H9 (cell line): ENCODE data around the gene TJP2. TPM values are rescaled to one million over a fixed set of nuclear protein-coding genes. Genes with fewer than 3 reads are reported as not detected.

ENCODE experiments used
- DNase-seq: peaks from one replicate; pipeline ENCODE4 v3.0.0-alpha.2; 2017
- H2AFZ ChIP-seq: one replicate; pipeline ENCODE4 v1.6.1; 2013; ENCODE audit warnings: mild to moderate bottlenecking, low read length, control low read depth, moderate library complexity
- H2AK5ac ChIP-seq: 2 replicates; pipeline ENCODE4 v1.6.1; 2013; ENCODE audit warnings: low read length, control low read depth, mixed read lengths; ENCODE audit not compliant: insufficient read length
- H2BK120ac ChIP-seq: one replicate; pipeline ENCODE4 v1.6.1; 2013; ENCODE audit warnings: low read depth, mild to moderate bottlenecking, low read length, control low read depth, inconsistent platforms; ENCODE audit not compliant: poor library complexity, severe bottlenecking
- H2BK12ac ChIP-seq: 2 replicates; pipeline ENCODE4 v1.6.1; 2013; ENCODE audit warnings: low read length, control low read depth, mixed read lengths, low read depth; ENCODE audit not compliant: insufficient read length
- H2BK15ac ChIP-seq: 2 replicates; pipeline ENCODE4 v1.6.1; 2013; ENCODE audit warnings: low read depth, low read length, control low read depth
- H2BK20ac ChIP-seq: one replicate; pipeline ENCODE4 v1.6.1; 2013; ENCODE audit warnings: low read depth, mild to moderate bottlenecking, low read length, control low read depth, inconsistent platforms; ENCODE audit not compliant: poor library complexity, severe bottlenecking
- H2BK5ac ChIP-seq: 2 replicates; pipeline ENCODE4 v1.6.1; 2013; ENCODE audit warnings: low read length, control low read depth, mixed read lengths; ENCODE audit not compliant: insufficient read length
- H3K14ac ChIP-seq: 2 replicates; pipeline ENCODE4 v1.6.1; 2013; ENCODE audit warnings: low read length, control low read depth; ENCODE audit not compliant: insufficient read depth
- H3K18ac ChIP-seq: 2 replicates; pipeline ENCODE4 v1.6.1; 2013; ENCODE audit warnings: low read depth, mild to moderate bottlenecking, mixed read lengths, low read length, control low read depth; ENCODE audit not compliant: insufficient read length
- H3K23ac ChIP-seq: 2 replicates; pipeline ENCODE4 v1.6.1; 2013; ENCODE audit warnings: low read length, control low read depth, mixed read lengths, low read depth; ENCODE audit not compliant: insufficient read length
- H3K23me2 ChIP-seq: 2 replicates; pipeline ENCODE4 v1.6.1; 2013; ENCODE audit warnings: low read depth, mild to moderate bottlenecking, mixed read lengths, low read length, control low read depth; ENCODE audit not compliant: insufficient read length, poor library complexity, severe bottlenecking
- H3K27ac ChIP-seq: 2 replicates; pipeline ENCODE4 v1.5.1; 2013; ENCODE audit warnings: low read length, control low read depth, mixed read lengths, low read depth; ENCODE audit not compliant: insufficient read length
- H3K27me3 ChIP-seq: 2 replicates; pipeline ENCODE4 v1.6.1; 2013; ENCODE audit warnings: low read length, control low read depth, inconsistent platforms; ENCODE audit not compliant: insufficient read depth
- H3K4ac ChIP-seq: 2 replicates; pipeline ENCODE4 v1.6.1; 2013; ENCODE audit warnings: low read depth, mild to moderate bottlenecking, control low read depth, inconsistent platforms, low read length, moderate library complexity
- H3K4me1 ChIP-seq: 2 replicates; pipeline ENCODE4 v1.6.1; 2013; ENCODE audit warnings: low read length, control low read depth, inconsistent platforms; ENCODE audit not compliant: insufficient read depth
- H3K4me2 ChIP-seq: 2 replicates; pipeline ENCODE4 v1.6.1; 2013; ENCODE audit warnings: low read length, control low read depth, mixed read lengths; ENCODE audit not compliant: insufficient read length, insufficient read depth
- H3K56ac ChIP-seq: 2 replicates; pipeline ENCODE4 v1.6.1; 2013; ENCODE audit warnings: low read depth, mild to moderate bottlenecking, mixed read lengths, low read length, control low read depth; ENCODE audit not compliant: insufficient read length
- H3K79me1 ChIP-seq: 2 replicates; pipeline ENCODE4 v1.6.1; 2013; ENCODE audit warnings: low read depth, mild to moderate bottlenecking, moderate library complexity, low read length, control low read depth, inconsistent platforms; ENCODE audit not compliant: insufficient read depth, poor library complexity, severe bottlenecking
- H3K79me2 ChIP-seq: 2 replicates; pipeline ENCODE4 v1.6.1; 2013; ENCODE audit warnings: low read length, control low read depth, inconsistent platforms; ENCODE audit not compliant: insufficient read depth
- H3K9ac ChIP-seq: 2 replicates; pipeline ENCODE4 v1.6.1; 2013; ENCODE audit warnings: low read length, control low read depth, mixed read lengths; ENCODE audit not compliant: insufficient read length; ENCODE audit errors: extremely low read depth
- H3K9me3 ChIP-seq: one replicate; pipeline ENCODE4 v1.6.1; 2013; ENCODE audit warnings: low read depth, low read length, inconsistent platforms; ENCODE audit not compliant: control insufficient read depth
- H3T11ph ChIP-seq: one replicate; pipeline ENCODE4 v1.6.1; 2013; ENCODE audit warnings: mild to moderate bottlenecking, low read length, control low read depth, inconsistent platforms
- H4K20me1 ChIP-seq: one replicate; pipeline ENCODE4 v1.6.1; 2013; ENCODE audit not compliant: control insufficient read depth, insufficient read length, insufficient read depth
- H4K5ac ChIP-seq: 2 replicates; pipeline ENCODE4 v1.6.1; 2013; ENCODE audit warnings: low read depth, mild to moderate bottlenecking, mixed read lengths, low read length, control low read depth; ENCODE audit not compliant: insufficient read length
- H4K8ac ChIP-seq: replicated peaks from 2 replicates; pipeline ENCODE4 v1.6.1; 2013; ENCODE audit warnings: low read length, control low read depth, mixed read lengths, low read depth; ENCODE audit not compliant: insufficient read length
- H4K91ac ChIP-seq: 2 replicates; pipeline ENCODE4 v1.6.1; 2013; ENCODE audit warnings: low read depth, mild to moderate bottlenecking, moderate library complexity, mixed read lengths, low read length, control low read depth; ENCODE audit not compliant: insufficient read length
- H3K27ac Mint-ChIP-seq, 3 experiments: 2 replicates in 2 of 3; 3 replicates in 1 of 3; pipeline ENCODE4 v1.8.0; 2020 to 2021; ENCODE audit warnings: mixed read lengths in 3 of 3, mild to moderate bottlenecking in 1 of 3, moderate library complexity in 1 of 3
- H3K27me3 Mint-ChIP-seq: 2 replicates; pipeline ENCODE4 v1.8.0; 2021; ENCODE audit warnings: low read depth, mild to moderate bottlenecking, moderate library complexity, mixed read lengths
- H3K36me3 Mint-ChIP-seq, 3 experiments: 2 replicates in 2 of 3; 3 replicates in 1 of 3; pipeline ENCODE4 v1.8.0; 2020 to 2021; ENCODE audit warnings: low read depth in 3 of 3, mixed read lengths in 3 of 3; ENCODE audit not compliant: insufficient read depth in 1 of 3
- H3K4me1 Mint-ChIP-seq, 2 experiments: 2 replicates each; pipeline ENCODE4 v1.8.0; 2020; ENCODE audit warnings: mixed read lengths in 2 of 2
- H3K4me3 Mint-ChIP-seq, 2 experiments: 2 replicates in 1 of 2; 3 replicates in 1 of 2; pipeline ENCODE4 v1.8.0; 2020 to 2021; ENCODE audit warnings: mild to moderate bottlenecking in 2 of 2, mixed read lengths in 2 of 2, moderate library complexity in 1 of 2
- H3K9me3 Mint-ChIP-seq, 2 experiments: 2 replicates in 1 of 2; 3 replicates in 1 of 2; pipeline ENCODE4 v1.8.0; 2020; ENCODE audit warnings: mild to moderate bottlenecking in 2 of 2, mixed read lengths in 2 of 2, moderate library complexity in 1 of 2
- WGBS: extraction: QIAGEN DNeasy Blood & Tissue Kit; methylation state at CpG from one replicate; pipeline ENCODE4 v1.1.7; 2013; ENCODE audit warnings: missing lambda C conversion rate, low lambda C conversion rate, mixed read lengths; ENCODE audit not compliant: insufficient read length; ENCODE audit errors: extremely low coverage; 5-methylcytosine and 5-hydroxymethylcytosine counted together
- total RNA-seq: library from RNA; stranded (reverse); gene quantifications from 2 replicates; pipeline ENCODE4 v1.2.1, GENCODE V29; 2021
- TF ChIP-seq, protein P1 (sequence below): fragments of 200-600 bp; sonication (generic); conservative IDR thresholded peaks from 3 replicates; pipeline ENCODE4 v1.8.0; 2021; ENCODE audit warnings: antibody characterized with exemption, mild to moderate bottlenecking

TJP2 gene
- total RNA-seq, 1 experiment from 2014 or later: 130 TPM

DNA sequence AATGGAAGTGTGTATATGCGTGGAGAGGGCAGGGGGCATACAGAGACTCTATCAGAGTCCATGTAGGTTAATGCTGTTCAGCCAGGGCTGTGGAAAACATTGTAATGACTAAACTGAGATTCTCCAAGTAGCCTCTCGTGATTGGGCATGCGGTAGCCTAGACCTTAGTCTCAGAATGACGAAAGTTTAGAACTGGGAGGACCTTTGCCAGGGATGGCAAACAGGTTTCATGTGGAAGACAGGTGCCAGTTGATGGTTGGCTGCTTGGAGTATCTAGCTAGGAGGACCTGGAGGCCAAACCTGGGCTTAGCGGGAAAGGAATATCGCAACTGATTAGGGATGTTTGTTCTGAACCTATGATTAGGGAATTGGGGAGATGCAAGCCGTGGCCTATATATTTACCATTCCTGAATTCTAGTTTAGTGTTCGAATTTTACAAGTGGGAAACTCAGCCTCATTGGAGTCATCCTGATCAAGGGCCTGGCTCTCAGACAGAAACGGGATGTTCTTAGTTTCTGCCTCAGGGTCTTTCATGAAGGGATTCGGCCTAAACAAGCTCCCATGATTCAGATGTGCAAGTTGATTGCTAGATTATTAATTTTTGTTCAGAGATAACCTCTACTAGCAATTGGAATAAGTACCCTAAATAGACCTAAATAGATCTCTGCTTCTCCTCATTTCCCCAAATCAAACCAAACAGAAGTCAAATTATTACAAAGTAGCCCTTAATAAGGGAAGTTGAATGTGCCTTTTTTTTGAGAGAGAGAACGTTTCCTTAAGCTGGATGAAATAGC lies 26.8 kb upstream of the TJP2 start:
- no CpG with 5 or more reads among the region's 11 CpGs for WGBS
- Histone ChIP-seq H3T11ph (no peak overlapping the region), H3K4ac (no peak overlapping the region), H4K5ac (no peak overlapping the region), H2BK120ac (no peak overlapping the region), H2BK15ac (no peak overlapping the region), H2BK20ac (no peak overlapping the region), H3K9me3 (no peaks in the 10 kb centered on the region), H3K23ac (no peak overlapping the region), H3K18ac (no peak overlapping the region), H2AK5ac (no peak overlapping the region), H3K27ac (no peak overlapping the region), H3K4me2 (no peak overlapping the region), H4K20me1 (no peaks in the 10 kb centered on the region), H3K14ac (no peak overlapping the region), H3K4me1 (no peaks in the 10 kb centered on the region), H4K8ac (no peak overlapping the region), H3K79me2 (peaks cover 6% of the 10 kb centered on the region; the same call in 1 of the 2 replicates), H3K9ac (no peak overlapping the region), H3K56ac (no peak overlapping the region), H4K91ac (no peak overlapping the region), H2BK5ac (no peak overlapping the region), H2BK12ac (no peak overlapping the region), H3K23me2 (no peaks in the 10 kb centered on the region), H3K27me3 (no peaks in the 10 kb centered on the region), H3K79me1 (peaks cover 5% of the 10 kb centered on the region), H2AFZ (no peak overlapping the region)
- H3K4me1 Mint-ChIP-seq: peaks cover 7 to 14% of the 10 kb centered on the region in 2 experiments
- peak; percentile 8 for DNase-seq
- H3K36me3 Mint-ChIP-seq: peaks cover 7 to 26% (median 15%) of the 10 kb centered on the region in 3 experiments
- TF ChIP-seq, protein P1, sequence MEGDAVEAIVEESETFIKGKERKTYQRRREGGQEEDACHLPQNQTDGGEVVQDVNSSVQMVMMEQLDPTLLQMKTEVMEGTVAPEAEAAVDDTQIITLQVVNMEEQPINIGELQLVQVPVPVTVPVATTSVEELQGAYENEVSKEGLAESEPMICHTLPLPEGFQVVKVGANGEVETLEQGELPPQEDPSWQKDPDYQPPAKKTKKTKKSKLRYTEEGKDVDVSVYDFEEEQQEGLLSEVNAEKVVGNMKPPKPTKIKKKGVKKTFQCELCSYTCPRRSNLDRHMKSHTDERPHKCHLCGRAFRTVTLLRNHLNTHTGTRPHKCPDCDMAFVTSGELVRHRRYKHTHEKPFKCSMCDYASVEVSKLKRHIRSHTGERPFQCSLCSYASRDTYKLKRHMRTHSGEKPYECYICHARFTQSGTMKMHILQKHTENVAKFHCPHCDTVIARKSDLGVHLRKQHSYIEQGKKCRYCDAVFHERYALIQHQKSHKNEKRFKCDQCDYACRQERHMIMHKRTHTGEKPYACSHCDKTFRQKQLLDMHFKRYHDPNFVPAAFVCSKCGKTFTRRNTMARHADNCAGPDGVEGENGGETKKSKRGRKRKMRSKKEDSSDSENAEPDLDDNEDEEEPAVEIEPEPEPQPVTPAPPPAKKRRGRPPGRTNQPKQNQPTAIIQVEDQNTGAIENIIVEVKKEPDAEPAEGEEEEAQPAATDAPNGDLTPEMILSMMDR: no peak
- H3K27ac Mint-ChIP-seq: peak overlapping the region in 2 of 3 experiments; percentile 58 to 66; a peak in 4 of 7 replicates
- no peaks in the 10 kb centered on the region for H3K27me3 Mint-ChIP-seq
- H3K4me3 Mint-ChIP-seq: no peak overlapping the region
- H3K9me3 Mint-ChIP-seq: no peaks in the 10 kb centered on the region
